ENCODE results near the gene PLCH1.

DNA sequence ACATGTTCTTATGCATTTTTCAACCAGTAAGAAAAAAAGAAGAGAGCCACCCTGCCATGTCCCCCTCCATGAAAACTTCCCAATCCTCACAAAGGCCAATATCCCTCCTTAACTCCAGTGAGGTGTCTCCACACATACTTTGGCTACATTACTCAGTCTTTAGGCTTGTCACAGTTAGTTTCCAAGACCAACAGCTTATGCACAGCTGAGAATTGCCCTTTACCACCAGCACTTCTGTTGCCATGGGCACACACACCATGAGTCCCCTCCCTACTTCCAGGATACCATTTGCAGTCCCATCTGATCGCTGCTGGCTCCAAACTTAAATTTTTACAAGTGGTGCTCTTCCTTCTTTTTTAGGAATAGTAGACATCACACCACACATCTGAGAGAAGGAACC lies 301.1 kb downstream of the PLCH1 start:
- TF ChIP-seq, protein P1, sequence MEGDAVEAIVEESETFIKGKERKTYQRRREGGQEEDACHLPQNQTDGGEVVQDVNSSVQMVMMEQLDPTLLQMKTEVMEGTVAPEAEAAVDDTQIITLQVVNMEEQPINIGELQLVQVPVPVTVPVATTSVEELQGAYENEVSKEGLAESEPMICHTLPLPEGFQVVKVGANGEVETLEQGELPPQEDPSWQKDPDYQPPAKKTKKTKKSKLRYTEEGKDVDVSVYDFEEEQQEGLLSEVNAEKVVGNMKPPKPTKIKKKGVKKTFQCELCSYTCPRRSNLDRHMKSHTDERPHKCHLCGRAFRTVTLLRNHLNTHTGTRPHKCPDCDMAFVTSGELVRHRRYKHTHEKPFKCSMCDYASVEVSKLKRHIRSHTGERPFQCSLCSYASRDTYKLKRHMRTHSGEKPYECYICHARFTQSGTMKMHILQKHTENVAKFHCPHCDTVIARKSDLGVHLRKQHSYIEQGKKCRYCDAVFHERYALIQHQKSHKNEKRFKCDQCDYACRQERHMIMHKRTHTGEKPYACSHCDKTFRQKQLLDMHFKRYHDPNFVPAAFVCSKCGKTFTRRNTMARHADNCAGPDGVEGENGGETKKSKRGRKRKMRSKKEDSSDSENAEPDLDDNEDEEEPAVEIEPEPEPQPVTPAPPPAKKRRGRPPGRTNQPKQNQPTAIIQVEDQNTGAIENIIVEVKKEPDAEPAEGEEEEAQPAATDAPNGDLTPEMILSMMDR (IDR thresholded peaks at IDR 0.05): no peak
- TF ChIP-seq POLR2AphosphoS5 (IDR thresholded peaks at IDR 0.05; ENCODE audit: insufficient read depth in 1 of 2, low read depth in 1 of 2): no peak
